HG02678 (cell line): ENCODE data around the gene TRIM65.
"Not testable (repeated sequence)": the region's sequence is repeated elsewhere in the genome, so short reads cannot be mapped to it uniquely, and the experiment has no call there.

Source experiments
- ATAC-seq: cut with Tn5 transposase; IDR thresholded peaks from one replicate; pipeline ENCODE4 v1.9.1; 2021; ENCODE audit warnings: mild to moderate bottlenecking, moderate library complexity; ENCODE audit not compliant: unreplicated experiment

The TRIM65 gene

GRCh38 chr17:75897160-75898019 is 639 bp upstream of the TRIM65 start:
- no peak for ATAC-seq

- ATAC-seq: no peak
These were observed 1.2 kb downstream of the TRIM65 start for GRCh38 chr17:75895370-75896155.

GRCh38 chr17:75894049-75894733 is 2.6 kb downstream of the TRIM65 start:
- no peak for ATAC-seq

GRCh38 chr17:75893305-75894048 is 3.3 kb downstream of the TRIM65 start:
- no peak for ATAC-seq

- no peak for ATAC-seq
These were observed 4.1 kb downstream of the TRIM65 start for GRCh38 chr17:75892556-75893224.

GRCh38 chr17:75891605-75892555 is 4.9 kb downstream of the TRIM65 start:
- ATAC-seq: no peak

GRCh38 chr17:75891022-75891604 is 5.6 kb downstream of the TRIM65 start:
- no peak for ATAC-seq

GRCh38 chr17:75889454-75889853 is 7.3 kb downstream of the TRIM65 start:
- ATAC-seq: no peak

GRCh38 chr17:75888484-75888883 is 8.3 kb downstream of the TRIM65 start:
- ATAC-seq: no peak

GRCh38 chr17:75885860-75886259 is 10.9 kb downstream of the TRIM65 start:
- not testable (repeated sequence) for ATAC-seq

GRCh38 chr17:75885431-75885830 is 11.3 kb downstream of the TRIM65 start:
- no peak for ATAC-seq

GRCh38 chr17:75881678-75882454 is 14.9 kb downstream of the TRIM65 start:
- ATAC-seq: no peak

- ATAC-seq: no peak
These were observed 16.5 kb downstream of the TRIM65 start for GRCh38 chr17:75880266-75880665.

GRCh38 chr17:75878174-75878998 is 18.4 kb downstream of the TRIM65 start, which contains the start of gene TRIM47:
Gene TRIM47 (minus strand): TSS chr17:75878581. CDS start chr17:75878548, 33 bp downstream.
- ATAC-seq: no peak

- peak; percentile 53 for ATAC-seq
These were observed 19.0 kb downstream of the TRIM65 start for GRCh38 chr17:75877752-75878173.

GRCh38 chr17:75876938-75877751 is 19.6 kb downstream of the TRIM65 start:
- ATAC-seq: no peak
